HEK293 (cell line): ENCODE data around the gene CIRBP.

ENCODE experiments used
- CTCF ChIA-PET: fragments of 350-600 bp; formaldehyde crosslinking; extraction: SDS; loops from one replicate; lab custom pipeline; 2021; ENCODE audit warnings: antibody characterized with exemption; lab: Yijun Ruan, JAX
- POLR2A ChIA-PET: fragments of 300-600 bp; formaldehyde crosslinking; extraction: SDS; loops from one replicate; lab custom pipeline; 2020; ENCODE audit warnings: antibody characterized with exemption, inconsistent platforms; lab: Yijun Ruan, JAX
- H3K27ac ChIP-seq: fragments of 200-500 bp; sonication (Bioruptor generic); 2 replicates; pipeline ENCODE4 v1.5.1; 2014; ENCODE audit warnings: low read depth, low read length, control low read depth, inconsistent platforms; ENCODE audit errors: extremely low read depth
- H3K36me3 ChIP-seq, 2 experiments: fragments of 200-500 bp in 1 of 2; sonication (Bioruptor generic) in 1 of 2; 1 replicate in 1 of 2; 2 replicates in 1 of 2; pipeline ENCODE4 v1.5.1; 2014 to 2017; ENCODE audit warnings: inconsistent platforms in 2 of 2, low read length in 2 of 2; ENCODE audit not compliant: control insufficient read depth in 2 of 2, insufficient read depth in 1 of 2
- H3K4me1 ChIP-seq: fragments of 200-500 bp; sonication (Bioruptor generic); 2 replicates; pipeline ENCODE4 v1.5.1; 2014; ENCODE audit warnings: mild to moderate bottlenecking, low read length, inconsistent platforms; ENCODE audit not compliant: control insufficient read depth, insufficient read depth
- H3K4me3 ChIP-seq: 2 replicates; pipeline ENCODE4 v1.5.1; 2011; ENCODE audit warnings: low read depth, mild to moderate bottlenecking, control low read depth, low read length, moderate library complexity
- H3K9me3 ChIP-seq: fragments of 200-500 bp; sonication (Bioruptor generic); 2 replicates; pipeline ENCODE4 v1.5.1; 2014; ENCODE audit warnings: low read depth, low read length, inconsistent platforms; ENCODE audit not compliant: control insufficient read depth, insufficient read depth
- GLIS1 ChIP-seq: fragments of 450-650 bp; formaldehyde crosslinking; IDR thresholded peaks from 2 replicates; pipeline ENCODE4 v1.5.1; 2016; ENCODE audit warnings: missing biosample characterization, missing genetic modification characterization
- GLIS2 ChIP-seq: fragments of 450-650 bp; formaldehyde crosslinking; IDR thresholded peaks from 2 replicates; pipeline ENCODE4 v1.5.1; 2016; ENCODE audit warnings: missing biosample characterization, missing genetic modification characterization
- HIC1 ChIP-seq: fragments of 450-650 bp; formaldehyde crosslinking; IDR thresholded peaks from 2 replicates; pipeline ENCODE4 v1.5.1; 2016; ENCODE audit warnings: missing biosample characterization, missing genetic modification characterization
- PATZ1 ChIP-seq: fragments of 450-650 bp; formaldehyde crosslinking; IDR thresholded peaks from 2 replicates; pipeline ENCODE4 v1.5.1; 2016; ENCODE audit warnings: missing biosample characterization, missing genetic modification characterization
- YY1 ChIP-seq: fragments of 450-650 bp; formaldehyde crosslinking; IDR thresholded peaks from 2 replicates; pipeline ENCODE4 v1.5.1; 2018; ENCODE audit warnings: missing biosample characterization, missing genetic modification characterization
- ZBTB10 ChIP-seq: fragments of 450-650 bp; formaldehyde crosslinking; IDR thresholded peaks from 2 replicates; pipeline ENCODE4 v1.5.1; 2016; ENCODE audit warnings: missing biosample characterization, missing genetic modification characterization
- ZBTB8A ChIP-seq: fragments of 450-650 bp; formaldehyde crosslinking; IDR thresholded peaks from 2 replicates; pipeline ENCODE4 v1.5.1; 2016; ENCODE audit warnings: missing biosample characterization, missing genetic modification characterization
- ZNF266 ChIP-seq: fragments of 450-650 bp; formaldehyde crosslinking; IDR thresholded peaks from 2 replicates; pipeline ENCODE4 v1.5.1; 2016; ENCODE audit warnings: missing biosample characterization, missing genetic modification characterization, low read depth
- ZNF292 ChIP-seq: fragments of 450-650 bp; formaldehyde crosslinking; IDR thresholded peaks from 2 replicates; pipeline ENCODE4 v1.5.1; 2016; ENCODE audit warnings: low read depth, missing biosample characterization, missing genetic modification characterization, borderline replicate concordance
- ZNF423 ChIP-seq: fragments of 450-650 bp; formaldehyde crosslinking; IDR thresholded peaks from 2 replicates; pipeline ENCODE4 v1.5.1; 2016; ENCODE audit warnings: missing biosample characterization, missing genetic modification characterization
- ZNF629 ChIP-seq: fragments of 450-650 bp; formaldehyde crosslinking; IDR thresholded peaks from 2 replicates; pipeline ENCODE4 v1.5.1; 2017; ENCODE audit warnings: missing biosample characterization, missing genetic modification characterization
- ZNF645 ChIP-seq: fragments of 450-650 bp; formaldehyde crosslinking; IDR thresholded peaks from 2 replicates; pipeline ENCODE4; 2016; ENCODE audit warnings: missing biosample characterization, missing genetic modification characterization
- ZNF768 ChIP-seq: fragments of 450-650 bp; formaldehyde crosslinking; IDR thresholded peaks from 2 replicates; pipeline ENCODE4 v1.5.1; 2018; ENCODE audit warnings: missing biosample characterization, mild to moderate bottlenecking, missing genetic modification characterization
- ZNF830 ChIP-seq: fragments of 450-650 bp; IDR thresholded peaks from 2 replicates; pipeline ENCODE4 v1.5.0; 2018; ENCODE audit warnings: missing biosample characterization, missing genetic modification characterization, low read depth, mild to moderate bottlenecking, moderate library complexity

Gene CIRBP

GRCh38 chr19:1288833-1289685, 19.9 kb downstream of the CIRBP start:
- 0 out of 2 replicates have a peak, but pooled peaks have one; percentile 40 for TF ChIP-seq ZBTB10 (tag by site-specific recombination)
- no peak for TF ChIP-seq ZNF768 (tag by site-specific recombination)
- no peak for TF ChIP-seq ZNF266 (tag by site-specific recombination)
- TF ChIP-seq ZNF292 (tag by site-specific recombination) = no peak
- TF ChIP-seq PATZ1 = peak; percentile 32; the same call in 1 of the 2 replicates
- peak; percentile 36; the same call in 1 of the 2 replicates for TF ChIP-seq GLIS1 (tag by site-specific recombination)
- TF ChIP-seq HIC1 = peak; percentile 69
- no peak for TF ChIP-seq ZNF629 (tag by site-specific recombination)
- TF ChIP-seq GLIS2 (tag by site-specific recombination) = peak; percentile 32; the same call in 1 of the 2 replicates
- no peak overlapping the region for H3K4me3 ChIP-seq
- ChIA-PET POLR2A (no interaction called here), CTCF (no interaction called here)
- H3K36me3 ChIP-seq = no peaks in the 10 kb centered on the region
- peaks cover 5% of the 10 kb centered on the region for H3K4me1 ChIP-seq
- no peak overlapping the region for H3K27ac ChIP-seq
- no peaks in the 10 kb centered on the region for H3K9me3 ChIP-seq

- ChIA-PET POLR2A (no interaction called here), CTCF (no interaction called here)
- no peak overlapping the region for H3K27ac ChIP-seq
- H3K4me1 ChIP-seq = peaks cover 5% of the 10 kb centered on the region
- TF ChIP-seq YY1 (tag by site-specific recombination) = no peak
- TF ChIP-seq GLIS2 (tag by site-specific recombination) = peak; percentile 7; the same call in 1 of the 2 replicates
- no peak overlapping the region for H3K4me3 ChIP-seq
- no peaks in the 10 kb centered on the region for H3K36me3 ChIP-seq
- no peaks in the 10 kb centered on the region for H3K9me3 ChIP-seq
Measured at GRCh38 chr19:1289686-1290025, 20.5 kb downstream of the CIRBP start.

GRCh38 chr19:1290196-1290702, 21.1 kb downstream of the CIRBP start:
- Histone ChIP-seq H3K9me3 (no peaks in the 10 kb centered on the region), H3K36me3 (no peaks in the 10 kb centered on the region), H3K4me3 (no peak overlapping the region), H3K4me1 (peaks cover 5% of the 10 kb centered on the region)
- CTCF ChIA-PET = no interaction called here
- TF ChIP-seq ZNF830 (no peak), ZNF645 (tag by site-specific recombination) (no peak), ZBTB8A (tag by site-specific recombination) (0 out of 2 replicates have a peak, but pooled peaks have one; percentile 5), ZNF423 (tag by site-specific recombination) (no peak), GLIS2 (tag by site-specific recombination) (peak; percentile 10; the same call in 1 of the 2 replicates)
- TF ChIP-seq, all 188 proteins: peak for 2
- no peak overlapping the region for H3K27ac ChIP-seq
- POLR2A ChIA-PET = no interaction called here
